NB4 (cell line): ENCODE results near the gene ADGRD2.

ENCODE experiments used
- DNase-seq: peaks from one replicate; pipeline ENCODE4 v3.0.0; 2010; ENCODE audit warnings: low read depth
- H3K4me3 ChIP-seq: one replicate; pipeline ENCODE4 v1.5.1; 2011; ENCODE audit warnings: mild to moderate bottlenecking, low read depth, low read length, moderate library complexity
- MYC ChIP-seq: IDR thresholded peaks from 2 replicates; pipeline ENCODE4 v1.6.1; 2011; ENCODE audit warnings: low read depth, low read length
- POLR2A ChIP-seq: IDR thresholded peaks from 2 replicates; pipeline ENCODE4 v1.6.1; 2011; ENCODE audit warnings: mild to moderate bottlenecking; ENCODE audit not compliant: insufficient read length; ENCODE audit errors: extremely low read depth
- TF ChIP-seq, protein P1 (sequence below): IDR thresholded peaks from one replicate; pipeline ENCODE4 v1.5.1; 2012; ENCODE audit warnings: low read depth, low read length
- TF ChIP-seq, protein P2 (sequence below): IDR thresholded peaks from 2 replicates; pipeline ENCODE4 v1.6.1; 2011; ENCODE audit warnings: low read depth, low read length

The ADGRD2 gene

DNA sequence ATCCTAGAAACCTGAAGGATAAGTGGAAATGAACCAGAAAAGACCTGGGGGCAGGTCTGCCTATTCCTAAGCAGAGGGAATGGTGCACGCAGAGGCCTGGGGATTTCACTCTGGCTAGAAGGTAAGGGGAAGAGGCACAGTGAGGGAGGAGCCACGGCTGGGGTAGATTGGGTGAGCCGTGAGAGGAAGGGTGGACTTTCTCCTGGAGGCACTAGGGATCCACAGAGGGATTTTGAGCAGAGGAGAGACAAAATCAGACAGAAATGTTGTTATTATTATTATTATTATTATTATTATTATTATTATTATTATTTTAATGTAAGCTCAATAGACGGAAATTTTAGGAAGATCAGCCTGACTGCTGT lies 3.0 kb upstream of the ADGRD2 start:
- no peak overlapping the region for H3K4me3 ChIP-seq
- TF ChIP-seq, protein P1, sequence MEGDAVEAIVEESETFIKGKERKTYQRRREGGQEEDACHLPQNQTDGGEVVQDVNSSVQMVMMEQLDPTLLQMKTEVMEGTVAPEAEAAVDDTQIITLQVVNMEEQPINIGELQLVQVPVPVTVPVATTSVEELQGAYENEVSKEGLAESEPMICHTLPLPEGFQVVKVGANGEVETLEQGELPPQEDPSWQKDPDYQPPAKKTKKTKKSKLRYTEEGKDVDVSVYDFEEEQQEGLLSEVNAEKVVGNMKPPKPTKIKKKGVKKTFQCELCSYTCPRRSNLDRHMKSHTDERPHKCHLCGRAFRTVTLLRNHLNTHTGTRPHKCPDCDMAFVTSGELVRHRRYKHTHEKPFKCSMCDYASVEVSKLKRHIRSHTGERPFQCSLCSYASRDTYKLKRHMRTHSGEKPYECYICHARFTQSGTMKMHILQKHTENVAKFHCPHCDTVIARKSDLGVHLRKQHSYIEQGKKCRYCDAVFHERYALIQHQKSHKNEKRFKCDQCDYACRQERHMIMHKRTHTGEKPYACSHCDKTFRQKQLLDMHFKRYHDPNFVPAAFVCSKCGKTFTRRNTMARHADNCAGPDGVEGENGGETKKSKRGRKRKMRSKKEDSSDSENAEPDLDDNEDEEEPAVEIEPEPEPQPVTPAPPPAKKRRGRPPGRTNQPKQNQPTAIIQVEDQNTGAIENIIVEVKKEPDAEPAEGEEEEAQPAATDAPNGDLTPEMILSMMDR = no peak
- TF ChIP-seq MYC (no peak), POLR2A (no peak)
- TF ChIP-seq, protein P2, sequence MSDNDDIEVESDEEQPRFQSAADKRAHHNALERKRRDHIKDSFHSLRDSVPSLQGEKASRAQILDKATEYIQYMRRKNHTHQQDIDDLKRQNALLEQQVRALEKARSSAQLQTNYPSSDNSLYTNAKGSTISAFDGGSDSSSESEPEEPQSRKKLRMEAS = no peak

DNA sequence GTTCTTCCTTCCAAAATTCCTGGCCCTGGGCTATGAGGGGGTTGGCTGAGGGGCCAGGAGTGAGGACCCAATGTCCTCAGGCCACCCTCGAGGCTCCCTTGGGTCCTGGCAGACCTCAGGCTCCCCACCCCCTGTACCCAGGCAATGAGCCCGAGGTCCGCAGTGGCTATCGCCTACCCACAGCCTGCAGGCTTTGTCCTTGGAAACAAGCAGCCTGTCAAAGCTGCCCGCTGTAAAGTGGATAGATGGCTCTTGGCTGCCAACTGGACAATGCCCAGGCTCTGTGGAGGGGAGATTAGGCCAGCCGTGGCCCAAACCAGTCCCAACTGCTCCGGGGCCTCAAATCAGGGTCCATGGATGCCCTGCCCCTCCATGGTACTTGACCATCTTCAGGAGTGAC lies 2.2 kb upstream of the ADGRD2 start:
- TF ChIP-seq, protein P2 = no peak
- TF ChIP-seq, protein P1 = no peak
- no peak for TF ChIP-seq POLR2A
- no peak for TF ChIP-seq MYC
- H3K4me3 ChIP-seq = no peak overlapping the region
- DNase-seq = no peak

More for the DNA sequence above, 3.0 kb upstream of the ADGRD2 start:
- DNase-seq = no peak

DNA sequence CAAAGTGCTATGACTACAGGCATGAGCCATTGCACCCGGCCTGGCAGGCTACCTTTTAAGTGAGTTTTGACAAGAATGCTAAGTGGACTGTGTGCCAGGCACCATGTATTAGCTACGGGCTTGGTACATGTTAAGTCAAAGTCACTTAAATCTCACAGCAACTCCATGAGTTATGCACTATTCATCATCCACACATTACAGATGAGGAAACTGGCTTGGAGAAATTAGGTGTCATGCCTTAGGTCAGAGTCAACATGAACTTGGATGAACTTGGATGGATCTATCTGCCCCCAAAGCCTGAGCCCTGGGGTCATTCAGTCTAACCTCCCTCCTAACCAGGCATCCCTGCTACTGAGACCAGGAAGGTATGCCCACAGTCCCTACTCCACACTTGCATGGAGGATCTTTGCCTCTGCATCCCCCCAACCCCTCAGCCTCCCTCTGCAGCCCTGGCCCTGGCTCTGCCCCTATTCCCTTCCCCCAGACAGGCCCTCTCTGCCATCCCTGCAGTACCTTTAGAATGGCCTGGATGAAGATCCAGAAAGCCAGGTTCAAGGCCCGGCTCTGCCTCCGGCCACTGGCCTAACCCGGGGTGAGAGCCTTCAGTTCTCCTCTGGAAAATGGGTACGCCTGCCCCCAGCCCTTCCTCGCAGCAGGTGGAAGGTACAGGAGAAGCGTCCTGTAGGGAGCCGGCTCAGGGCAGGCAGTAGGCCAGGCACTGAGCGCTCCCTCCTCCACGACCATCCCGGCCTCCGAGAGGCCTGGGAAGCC lies 685 bp upstream of the ADGRD2 start:
- TF ChIP-seq POLR2A (no peak), MYC (no peak)
- TF ChIP-seq, protein P2 = no peak
- TF ChIP-seq, protein P1 = no peak
- H3K4me3 ChIP-seq = no peak overlapping the region
- DNase-seq = no peak

DNA sequence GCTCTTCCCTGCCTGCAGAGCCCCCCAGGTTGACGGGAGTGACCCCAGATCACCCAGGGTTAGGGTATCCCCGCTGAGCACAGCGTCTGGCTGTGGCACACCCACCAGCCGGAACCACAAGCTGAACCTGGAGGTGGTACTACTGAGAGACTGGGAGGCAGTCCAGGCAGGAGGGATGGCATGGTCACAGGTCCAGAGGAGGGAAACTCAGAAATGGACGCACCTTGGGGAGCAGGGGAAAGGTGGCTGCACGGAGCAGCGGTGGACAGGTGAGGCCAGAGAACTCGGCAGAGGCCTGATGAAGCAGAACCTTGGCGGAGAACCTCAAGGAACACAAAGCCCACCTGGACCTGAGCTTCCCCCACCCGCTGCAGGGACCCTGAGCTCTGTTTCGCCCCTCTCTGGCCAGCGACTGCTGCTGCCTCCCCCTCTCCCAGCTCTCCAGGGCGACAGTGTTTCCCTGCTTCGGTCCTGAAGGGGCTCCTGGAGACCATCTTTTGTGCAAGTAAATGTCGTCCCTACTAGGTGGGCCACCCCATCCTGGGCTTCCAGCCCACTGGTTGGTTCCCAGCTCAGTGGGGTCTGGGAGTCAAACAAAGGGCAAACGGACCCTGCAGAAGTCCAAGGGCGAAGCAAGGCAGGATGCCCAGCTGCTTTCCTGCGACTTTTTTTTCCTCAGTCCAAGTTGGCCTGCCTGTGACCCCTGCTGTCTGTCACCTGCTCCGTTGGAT lies 845 bp downstream of the ADGRD2 start:
- no peak for TF ChIP-seq MYC
- no peak for TF ChIP-seq POLR2A
- TF ChIP-seq, protein P2 = no peak
- TF ChIP-seq, protein P1 = no peak
- no peak overlapping the region for H3K4me3 ChIP-seq
- DNase-seq = no peak

DNA sequence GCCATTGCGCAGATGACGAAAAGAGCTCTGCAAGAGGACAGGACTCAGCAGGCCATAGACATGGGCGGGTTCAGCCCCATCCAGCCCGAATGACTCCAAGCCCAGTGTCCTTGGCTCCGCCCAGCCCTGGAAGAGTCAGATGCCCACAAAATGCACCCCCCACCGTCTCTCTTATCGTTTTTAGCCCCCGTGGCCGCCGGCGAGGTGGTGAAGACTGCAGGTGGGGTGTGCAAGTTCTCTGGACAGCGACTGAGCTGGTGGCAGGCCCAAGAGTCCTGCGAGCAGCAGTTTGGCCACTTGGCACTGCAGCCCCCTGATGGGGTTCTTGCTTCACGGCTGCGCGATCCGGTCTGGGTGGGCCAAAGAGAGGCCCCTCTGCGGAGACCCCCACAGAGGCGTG lies 2.1 kb downstream of the ADGRD2 start:
- H3K4me3 ChIP-seq = no peak overlapping the region
- TF ChIP-seq POLR2A (no peak), MYC (no peak)
- TF ChIP-seq, protein P1 = no peak
- TF ChIP-seq, protein P2 = no peak
- no peak for DNase-seq
